Endothelial cell of umbilical vein (primary cell): ENCODE data around the gene G0S2. TPM values are rescaled to one million over a fixed set of nuclear protein-coding genes. Genes with fewer than 3 reads are reported as not detected.

Experiments
- BruUV-seq: library from RNA; stranded (reverse); fragments of 400-500 nt; replicated peaks from 2 replicates; lab custom pipeline; 2021; lab: Mats Ljungman, UMichigan
- CTCF ChIA-PET: fragments of 300-600, 350-600 bp; sonication (Branson Sonifier 250); formaldehyde crosslinking; loops from one replicate; lab custom pipeline; 2021; ENCODE audit warnings: antibody characterized with exemption, inconsistent platforms; lab: Charles Lee
- POLR2A ChIA-PET: fragments of 300-600, 350-600 bp; sonication (Branson Sonifier 250); formaldehyde crosslinking; loops from one replicate; lab custom pipeline; 2021; ENCODE audit warnings: antibody characterized with exemption, inconsistent platforms; lab: Charles Lee
- DNase-seq: peaks from one replicate; pipeline ENCODE4 v3.0.0-alpha.2; 2011; ENCODE audit warnings: low read depth, low spot score
- FAIRE-seq: peaks from 2 replicates; lab custom pipeline; 2011; peaks lifted over from hg19 to GRCh38; lab: Jason Lieb, UNC
- H2AFZ ChIP-seq: 2 replicates; pipeline ENCODE4 v1.6.0; 2012; ENCODE audit warnings: low read depth, low read length, control low read depth, inconsistent platforms
- H3K27ac ChIP-seq: 2 replicates; pipeline ENCODE4 v1.5.1; 2011; ENCODE audit warnings: low read depth, mild to moderate bottlenecking, control low read depth, low read length, moderate library complexity; ENCODE audit not compliant: insufficient read depth
- H3K27me3 ChIP-seq, 2 experiments: 2 replicates each; pipeline versions ENCODE4 v1.6.0 to v1.6.1; 2011; ENCODE audit warnings: low read length in 2 of 2, mixed read lengths in 1 of 2; ENCODE audit not compliant: control insufficient read depth in 2 of 2, insufficient read depth in 2 of 2
- H3K36me3 ChIP-seq, 2 experiments: 2 replicates in 1 of 2; 3 replicates in 1 of 2; pipeline ENCODE4 v1.5.1; 2011; ENCODE audit warnings: low read length in 2 of 2, mild to moderate bottlenecking in 1 of 2, moderate library complexity in 1 of 2; ENCODE audit not compliant: control insufficient read depth in 2 of 2, insufficient read depth in 2 of 2; ENCODE audit errors: extremely low read depth in 1 of 2
- H3K4me1 ChIP-seq: 3 replicates; pipeline ENCODE4 v1.5.1; 2011; ENCODE audit warnings: mild to moderate bottlenecking, low read length; ENCODE audit not compliant: control insufficient read depth, insufficient read depth; ENCODE audit errors: extremely low read depth
- H3K4me2 ChIP-seq: 2 replicates; pipeline ENCODE4 v1.6.1; 2011; ENCODE audit warnings: low read length, control low read depth, mixed read lengths; ENCODE audit not compliant: insufficient read depth
- H3K4me3 ChIP-seq, 3 experiments: fragments of 200-600 bp in 1 of 3; sonication (generic), shearing (Covaris generic) in 1 of 3; replicated peaks in 1 of 3; 2 replicates each; pipeline ENCODE4 v1.5.1; 2011 to 2016; ENCODE audit warnings: control low read depth in 3 of 3, low read length in 3 of 3, mild to moderate bottlenecking in 2 of 3, inconsistent platforms in 1 of 3, low read depth in 1 of 3, moderate library complexity in 1 of 3; ENCODE audit not compliant: insufficient read depth in 1 of 3
- H3K79me2 ChIP-seq: 2 replicates; pipeline ENCODE4 v1.6.0; 2012; ENCODE audit warnings: low read length, inconsistent platforms; ENCODE audit not compliant: control insufficient read depth, insufficient read depth
- H3K9ac ChIP-seq: replicated peaks from 2 replicates; pipeline ENCODE3; 2011; ENCODE audit warnings: low read length, control low read depth; ENCODE audit not compliant: insufficient read depth; ENCODE audit errors: extremely low read depth
- H3K9me1 ChIP-seq: replicated peaks from 3 replicates; pipeline ENCODE4 v1.6.0; 2011; ENCODE audit warnings: mild to moderate bottlenecking, low read length; ENCODE audit not compliant: control insufficient read depth, insufficient read depth; ENCODE audit errors: extremely low read depth
- H3K9me3 ChIP-seq: replicated peaks from 2 replicates; pipeline ENCODE4 v1.5.1; 2012; ENCODE audit warnings: low read length, inconsistent platforms; ENCODE audit not compliant: control insufficient read depth, insufficient read depth
- H4K20me1 ChIP-seq: replicated peaks from 2 replicates; pipeline ENCODE3; 2011; ENCODE audit warnings: mild to moderate bottlenecking, low read length; ENCODE audit not compliant: control insufficient read depth, insufficient read depth; ENCODE audit errors: extremely low read depth
- CTCF ChIP-seq, 2 donors: IDR thresholded peaks; 1 replicate in 1 of 2; 2 replicates in 1 of 2; pipeline ENCODE4 v1.5.1; 2011; ENCODE audit warnings: low read length in 2 of 2, mild to moderate bottlenecking in 2 of 2, moderate library complexity in 2 of 2, control low read depth in 1 of 2, inconsistent platforms in 1 of 2, low read depth in 1 of 2; ENCODE audit not compliant: insufficient read depth in 1 of 2; ENCODE audit errors: extremely low read depth in 1 of 2
- EZH2 ChIP-seq: IDR thresholded peaks from 2 replicates; pipeline ENCODE4 v1.6.1; 2012; ENCODE audit warnings: borderline replicate concordance, low read depth, mild to moderate bottlenecking, moderate library complexity, low read length, inconsistent platforms; ENCODE audit not compliant: severe bottlenecking
- FOS ChIP-seq: IDR thresholded peaks from 2 replicates; pipeline ENCODE4 v1.6.1; 2011; ENCODE audit warnings: mild to moderate bottlenecking, low read length, moderate library complexity, borderline replicate concordance; ENCODE audit not compliant: insufficient read depth
- GATA2 ChIP-seq: IDR thresholded peaks from 2 replicates; pipeline ENCODE4 v1.7.0; 2011; ENCODE audit warnings: low read depth, mild to moderate bottlenecking, moderate library complexity, mixed read lengths, low read length; ENCODE audit not compliant: insufficient read length, insufficient read depth
- JUN ChIP-seq: IDR thresholded peaks from 2 replicates; pipeline ENCODE4 v1.6.1; 2011; ENCODE audit warnings: borderline replicate concordance, low read depth; ENCODE audit not compliant: insufficient read length, insufficient read depth
- MYC ChIP-seq: IDR thresholded peaks from one replicate; pipeline ENCODE4 v1.6.1; 2011; ENCODE audit warnings: mild to moderate bottlenecking, low read depth, low read length
- POLR2A ChIP-seq: IDR thresholded peaks from 2 replicates; pipeline ENCODE4 v1.6.1; 2012; ENCODE audit warnings: low read depth, mild to moderate bottlenecking, control low read depth, low read length
- POLR2AphosphoS5 ChIP-seq: IDR thresholded peaks from 2 replicates; pipeline ENCODE4 v1.6.1; 2012; ENCODE audit warnings: low read depth, mild to moderate bottlenecking, control low read depth, low read length, moderate library complexity; ENCODE audit not compliant: insufficient read depth
- dilution Hi-C: fragments of 300-500 bp; cut with MboI; formaldehyde crosslinking; loops from one replicate; pipeline ENCODE4 v1.15.0; 2019; ENCODE audit warnings: low sequenced_read_pairs; ENCODE audit not compliant: extremely low pct_ligation_motif_present
- intact Hi-C: fragments of 100-400 bp; cut with micrococcal nuclease; formaldehyde crosslinking; loops from one replicate; pipeline ENCODE4 v1.10.0; 2022
- polyA plus RNA-seq, 4 experiments: library from polyadenylated mRNA; depleted of rRNA in 3 of 4; stranded (reverse) in 3 of 4; unstranded in 1 of 4; fragments of >200 nt; gene quantifications; 2 replicates each; pipeline versions ENCODE4 v1.2.1 to v1.2.3, GENCODE V29; 2011 to 2012; ENCODE audit warnings: missing spikeins in 1 of 4
- total RNA-seq: library from RNA; stranded (reverse); gene quantifications from 2 replicates; pipeline ENCODE4 v1.2.3, GENCODE V29; 2021
- TF ChIP-seq, protein P1 (sequence below): IDR thresholded peaks from 2 replicates; pipeline ENCODE4 v1.6.1; 2011; ENCODE audit not compliant: insufficient read depth, insufficient read length

Gene G0S2
- total and polyA plus RNA-seq, 2 donors (not counting 3 experiments of a cell fraction or from before 2014, with no cell fraction given), result 0.91 to 1.9 TPM

- H4K20me1 ChIP-seq, result no peaks in the 10 kb centered on the region
- H3K79me2 ChIP-seq, result no peaks in the 10 kb centered on the region
- H3K4me1 ChIP-seq, result no peaks in the 10 kb centered on the region
- ChIA-PET POLR2A (no interaction called here), CTCF (no interaction called here)
- peaks cover 0 to 5% of the 10 kb centered on the region in 2 experiments for H3K27me3 ChIP-seq
- no peak overlapping the region for H3K4me3 ChIP-seq
- H3K36me3 ChIP-seq, result no peaks in the 10 kb centered on the region
- no peaks in the 10 kb centered on the region for H3K9me1 ChIP-seq
- no peak for FAIRE-seq
- intact Hi-C loops (no loop called here), dilution Hi-C loops (no loop called here)
- DNase-seq, result no peak
- H3K9ac ChIP-seq, result no peak overlapping the region
- H3K27ac ChIP-seq, result no peak overlapping the region
- no peak for TF ChIP-seq POLR2AphosphoS5
- TF ChIP-seq MYC, result no peak
- TF ChIP-seq FOS, result no peak
- TF ChIP-seq EZH2, result no peak
- TF ChIP-seq, protein P1, sequence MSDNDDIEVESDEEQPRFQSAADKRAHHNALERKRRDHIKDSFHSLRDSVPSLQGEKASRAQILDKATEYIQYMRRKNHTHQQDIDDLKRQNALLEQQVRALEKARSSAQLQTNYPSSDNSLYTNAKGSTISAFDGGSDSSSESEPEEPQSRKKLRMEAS, result no peak
- no peak for TF ChIP-seq JUN
- no peak for TF ChIP-seq CTCF (IDR thresholded peaks at IDR 0.05; ENCODE audit: extremely low read depth in 1 of 2, insufficient read depth in 1 of 2, low read depth in 1 of 2, low read length in 2 of 2)
- no peak for TF ChIP-seq POLR2A
- no peak for TF ChIP-seq GATA2
- BruUV-seq, result no TSS peak
- no peak overlapping the region for H3K4me2 ChIP-seq
- H3K9me3 ChIP-seq, result no peaks in the 10 kb centered on the region
- no peak overlapping the region for H2AFZ ChIP-seq
Observed at GRCh38 chr1:209717818-209718217, 42.6 kb downstream of the G0S2 start.
